ENCODE data around the gene INO80E. TPM values are rescaled to one million over a fixed set of nuclear protein-coding genes. Genes with fewer than 3 reads are reported as not detected.

INO80E gene
- total RNA-seq, 3 donors from 2014 or later (not counting 1 experiment from before 2014, with no cell fraction given): 75.0 to 107 (median 99.5) TPM

DNA sequence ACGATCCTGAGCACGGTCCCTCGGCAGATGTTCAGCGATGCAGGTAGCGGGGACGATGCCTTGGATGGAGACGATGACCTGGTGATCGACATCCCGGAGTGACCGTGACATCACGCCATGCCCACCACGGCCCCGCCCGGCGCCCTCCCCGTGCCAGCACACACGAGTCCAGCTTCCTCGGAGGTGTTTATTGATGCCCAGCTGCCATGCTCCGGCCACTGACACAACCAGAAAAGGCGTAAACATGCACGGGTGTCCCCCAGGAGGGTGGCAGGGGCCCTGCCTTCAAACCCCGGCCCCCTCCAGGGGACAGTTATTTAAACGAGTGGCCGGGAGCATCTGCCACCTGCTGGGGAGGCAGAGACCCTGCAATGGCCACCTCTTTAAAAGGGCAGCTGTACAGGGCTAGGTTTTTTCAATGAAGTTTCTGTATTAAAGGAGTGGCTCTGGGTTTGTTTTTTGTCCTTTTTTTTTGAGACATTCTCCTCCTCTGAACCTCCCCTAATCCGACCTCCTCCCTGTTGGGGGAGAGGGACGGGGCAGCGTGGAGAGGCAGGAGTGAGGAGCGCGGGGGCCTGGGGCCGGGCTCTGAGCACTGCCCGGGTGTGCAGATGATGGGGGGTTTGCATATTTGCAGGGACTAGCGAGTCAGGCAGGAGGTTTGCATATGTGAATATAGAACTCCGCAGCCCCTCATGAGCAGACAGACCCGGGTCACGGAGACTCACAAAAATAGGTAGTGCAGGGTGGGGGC is 9.5 kb downstream of the INO80E start:
- Mint-ChIP-seq H3K9me3 (no peaks in the 10 kb centered on the region), H3K36me3 (no peaks in the 10 kb centered on the region), H3K27me3 (ENCODE audit: low read depth in 2 of 2) (peaks cover 0 to 15% of the 10 kb centered on the region in 2 donors), H3K4me1 (peaks cover 0 to 24% of the 10 kb centered on the region in 2 donors), H3K4me3 (no peak overlapping the region), H3K27ac (no peak overlapping the region)
- H3K4me1 ChIP-seq (ENCODE audit: control insufficient read depth, insufficient read depth, low read length): peaks cover 7% of the 10 kb centered on the region
- H3K4me3 ChIP-seq (ENCODE audit: low read length): no peak overlapping the region
- no peaks in the 10 kb centered on the region for H3K9me3 ChIP-seq (ENCODE audit: control insufficient read depth, insufficient read depth, low read length)
- ATAC-seq (peak; percentile 52 to 89 (median 79)), DNase-seq (peak in 1 of 2 donors; percentile 71)
- WGBS (ENCODE audit: insufficient coverage): 77% methylated on average over 31 of the region's 35 CpGs
- TF ChIP-seq, protein P1, sequence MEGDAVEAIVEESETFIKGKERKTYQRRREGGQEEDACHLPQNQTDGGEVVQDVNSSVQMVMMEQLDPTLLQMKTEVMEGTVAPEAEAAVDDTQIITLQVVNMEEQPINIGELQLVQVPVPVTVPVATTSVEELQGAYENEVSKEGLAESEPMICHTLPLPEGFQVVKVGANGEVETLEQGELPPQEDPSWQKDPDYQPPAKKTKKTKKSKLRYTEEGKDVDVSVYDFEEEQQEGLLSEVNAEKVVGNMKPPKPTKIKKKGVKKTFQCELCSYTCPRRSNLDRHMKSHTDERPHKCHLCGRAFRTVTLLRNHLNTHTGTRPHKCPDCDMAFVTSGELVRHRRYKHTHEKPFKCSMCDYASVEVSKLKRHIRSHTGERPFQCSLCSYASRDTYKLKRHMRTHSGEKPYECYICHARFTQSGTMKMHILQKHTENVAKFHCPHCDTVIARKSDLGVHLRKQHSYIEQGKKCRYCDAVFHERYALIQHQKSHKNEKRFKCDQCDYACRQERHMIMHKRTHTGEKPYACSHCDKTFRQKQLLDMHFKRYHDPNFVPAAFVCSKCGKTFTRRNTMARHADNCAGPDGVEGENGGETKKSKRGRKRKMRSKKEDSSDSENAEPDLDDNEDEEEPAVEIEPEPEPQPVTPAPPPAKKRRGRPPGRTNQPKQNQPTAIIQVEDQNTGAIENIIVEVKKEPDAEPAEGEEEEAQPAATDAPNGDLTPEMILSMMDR (IDR thresholded peaks at IDR 0.05): peak; percentile 70
- intact Hi-C loops (cut with micrococcal nuclease): loop anchor here (5.0 kb wide), 1 partner anchor 303 kb away; no protein-coding TSS in a partner anchor
- peaks cover 9% of the 10 kb centered on the region for H3K27me3 ChIP-seq (ENCODE audit: control insufficient read depth, insufficient read depth, low read length)
- H3K36me3 ChIP-seq (ENCODE audit: control insufficient read depth, insufficient read depth, low read length): peaks cover 11% of the 10 kb centered on the region
- no peak overlapping the region for H3K27ac ChIP-seq (ENCODE audit: low read length)

DNA sequence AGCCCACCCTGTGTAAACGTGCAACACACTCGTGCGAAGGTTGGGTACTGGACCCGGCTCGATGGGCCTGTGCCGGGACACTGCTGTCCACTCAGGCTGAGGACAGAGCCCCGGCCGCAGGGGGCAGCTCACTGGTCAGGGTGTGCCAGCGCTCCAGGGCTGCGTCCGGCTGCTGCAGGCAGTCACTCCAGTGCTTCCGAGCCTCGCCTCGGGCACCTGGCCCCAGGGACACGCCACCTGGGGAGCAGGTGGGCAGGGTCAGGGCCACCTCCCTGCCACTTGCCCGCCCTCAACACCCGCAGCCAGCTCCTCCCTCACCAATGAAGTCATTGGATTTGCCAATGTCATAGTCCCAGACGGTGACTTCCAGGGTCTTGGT is 10.0 kb downstream of the INO80E start:
- H3K27ac ChIP-seq (ENCODE audit: low read length): no peak overlapping the region
- peaks cover 0 to 17% of the 10 kb centered on the region in 2 donors for H3K27me3 Mint-ChIP-seq (ENCODE audit: low read depth in 2 of 2)
- H3K27me3 ChIP-seq (ENCODE audit: control insufficient read depth, insufficient read depth, low read length): peaks cover 11% of the 10 kb centered on the region
- peaks cover 10% of the 10 kb centered on the region for H3K4me1 ChIP-seq (ENCODE audit: control insufficient read depth, insufficient read depth, low read length)
- ATAC-seq (no peak), DNase-seq (no peak)
- 95% methylated on average over 18 of the region's 18 CpGs for WGBS (ENCODE audit: insufficient coverage)
- TF ChIP-seq, protein P1 (IDR thresholded peaks at IDR 0.05): no peak
- peaks cover 7% of the 10 kb centered on the region for H3K36me3 ChIP-seq (ENCODE audit: control insufficient read depth, insufficient read depth, low read length)
- no peak overlapping the region for H3K4me3 Mint-ChIP-seq
- no peaks in the 10 kb centered on the region for H3K9me3 Mint-ChIP-seq
- no peaks in the 10 kb centered on the region for H3K9me3 ChIP-seq (ENCODE audit: control insufficient read depth, insufficient read depth, low read length)
- H3K36me3 Mint-ChIP-seq: no peaks in the 10 kb centered on the region
- intact Hi-C loops (cut with micrococcal nuclease): loop anchor here (5.0 kb wide), 1 partner anchor 304 kb away; no protein-coding TSS in a partner anchor
- H3K27ac Mint-ChIP-seq: no peak overlapping the region
- H3K4me1 Mint-ChIP-seq: peaks cover 0 to 26% of the 10 kb centered on the region in 2 donors
- H3K4me3 ChIP-seq (ENCODE audit: low read length): no peak overlapping the region

- 95% methylated on average over 34 of the region's 34 CpGs for WGBS (ENCODE audit: insufficient coverage)
- intact Hi-C loops (cut with micrococcal nuclease): loop anchor here (5.0 kb wide), 1 partner anchor 305 kb away; no protein-coding TSS in a partner anchor
- no peaks in the 10 kb centered on the region for H3K9me3 ChIP-seq (ENCODE audit: control insufficient read depth, insufficient read depth, low read length)
- peaks cover under 1 to 27% of the 10 kb centered on the region in 2 donors for H3K4me1 Mint-ChIP-seq
- H3K4me3 Mint-ChIP-seq: no peak overlapping the region
- H3K36me3 Mint-ChIP-seq: no peaks in the 10 kb centered on the region
- no peak for DNase-seq
- no peak overlapping the region for H3K27ac ChIP-seq (ENCODE audit: low read length)
- TF ChIP-seq, protein P1 (IDR thresholded peaks at IDR 0.05): no peak
- H3K27me3 Mint-ChIP-seq (ENCODE audit: low read depth in 2 of 2): peaks cover 2 to 22% of the 10 kb centered on the region in 2 donors
- ATAC-seq: no peak
- no peak overlapping the region for H3K27ac Mint-ChIP-seq
- peaks cover 5% of the 10 kb centered on the region for H3K36me3 ChIP-seq (ENCODE audit: control insufficient read depth, insufficient read depth, low read length)
- no peaks in the 10 kb centered on the region for H3K9me3 Mint-ChIP-seq
- H3K4me3 ChIP-seq (ENCODE audit: low read length): no peak overlapping the region
- H3K4me1 ChIP-seq (ENCODE audit: control insufficient read depth, insufficient read depth, low read length): peaks cover 16% of the 10 kb centered on the region
- peaks cover 13% of the 10 kb centered on the region for H3K27me3 ChIP-seq (ENCODE audit: control insufficient read depth, insufficient read depth, low read length)
Measured at GRCh38 chr16:30006659-30007377, 10.8 kb downstream of the INO80E start.
